Ovary (tissue), 3 donors: Measurements from ENCODE around the gene CYB5R4.
A peak's percentile ranks its signal among the peaks of the same experiment; 100 is the strongest.

Source experiments
- CTCF ChIP-seq, 3 donors: fragments of 450-650 bp in 2 of 3; fragments of 200-600 bp in 1 of 3; IDR thresholded peaks; one replicate each; pipeline versions ENCODE4 v1.5.1 to v1.8.0; 2016 to 2022; ENCODE audit warnings: antibody characterized with exemption in 3 of 3, mild to moderate bottlenecking in 1 of 3
- POLR2A ChIP-seq: fragments of 450-650 bp; IDR thresholded peaks from one replicate; pipeline ENCODE4 v1.6.1; 2017; ENCODE audit warnings: antibody characterized with exemption, mild to moderate bottlenecking, moderate library complexity
- donor health status: DM: no; HTN: no; CAD: no.

- TF ChIP-seq CTCF (IDR thresholded peaks at IDR 0.05) (peak in 2 of 3 donors; percentile 29 to 55), POLR2A (no peak)
These were observed 25.0 kb downstream of the CYB5R4 start for GRCh38 chr6:83884523-83884922.
